Medulla oblongata (tissue), 1 donor: Measurements from ENCODE around the gene AZIN2.

Experiments
- DNase-seq: peaks from one replicate; pipeline ENCODE4 v3.0.0-alpha.2; 2015; ENCODE audit errors: extremely low spot score

Gene AZIN2

DNA sequence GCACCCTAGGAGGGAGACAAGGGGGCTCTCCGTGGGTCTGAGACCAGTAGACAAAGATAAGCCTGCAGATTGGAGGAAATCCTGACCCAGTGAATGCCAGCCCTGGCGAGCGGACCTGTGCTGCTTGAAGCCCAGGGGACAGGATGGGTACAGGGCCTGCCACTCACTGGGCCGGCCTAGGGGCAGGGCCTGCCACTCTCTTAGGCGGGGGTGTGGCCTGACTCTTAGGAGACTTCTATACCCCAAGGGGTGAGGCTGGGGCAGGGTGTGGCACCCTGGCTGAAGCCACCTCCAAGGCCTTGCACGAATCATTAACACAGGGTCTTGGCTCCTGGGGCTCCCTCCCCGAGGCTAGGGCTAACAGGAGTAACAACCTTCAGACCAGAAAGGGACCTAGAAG is 70.2 kb downstream of the AZIN2 start:
- DNase-seq = no peak

DNA sequence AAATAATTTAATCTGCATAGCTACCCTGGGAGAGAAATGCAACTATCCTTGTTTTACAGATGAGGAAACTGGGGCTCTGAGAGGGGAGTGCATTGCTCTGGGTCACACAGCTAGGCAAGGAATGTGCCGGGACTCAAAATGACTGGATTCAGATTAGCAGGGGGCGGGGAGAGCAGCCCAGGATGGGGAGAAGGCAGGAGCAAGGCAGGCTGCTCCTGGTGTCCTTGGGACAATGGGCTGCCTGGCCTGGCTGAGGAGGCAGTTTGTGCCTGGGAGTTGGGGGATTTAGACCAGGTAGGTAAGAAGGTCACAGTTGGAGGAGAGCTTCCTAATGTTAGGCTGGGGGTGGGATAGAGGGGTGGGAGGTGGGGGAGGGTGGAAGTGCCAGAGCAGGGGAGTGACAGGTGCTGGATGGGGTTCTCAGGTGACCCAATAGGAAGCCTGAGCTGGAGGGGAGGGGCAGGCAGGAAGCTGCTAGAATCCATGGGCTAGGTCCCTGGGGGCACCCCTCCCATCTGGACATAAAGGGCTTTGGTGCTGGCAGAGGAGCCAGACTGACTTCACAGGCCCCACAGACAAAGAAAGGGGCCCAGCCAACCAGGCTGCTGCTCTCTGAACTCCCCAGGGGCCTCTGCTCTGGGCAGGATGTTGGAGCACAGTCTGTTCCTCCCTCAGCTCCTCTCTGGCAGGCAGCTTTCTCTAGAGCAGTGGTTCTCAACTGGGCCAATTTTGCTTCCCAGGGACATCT is 71.9 kb downstream of the AZIN2 start:
- DNase-seq = peak; percentile 81

DNA sequence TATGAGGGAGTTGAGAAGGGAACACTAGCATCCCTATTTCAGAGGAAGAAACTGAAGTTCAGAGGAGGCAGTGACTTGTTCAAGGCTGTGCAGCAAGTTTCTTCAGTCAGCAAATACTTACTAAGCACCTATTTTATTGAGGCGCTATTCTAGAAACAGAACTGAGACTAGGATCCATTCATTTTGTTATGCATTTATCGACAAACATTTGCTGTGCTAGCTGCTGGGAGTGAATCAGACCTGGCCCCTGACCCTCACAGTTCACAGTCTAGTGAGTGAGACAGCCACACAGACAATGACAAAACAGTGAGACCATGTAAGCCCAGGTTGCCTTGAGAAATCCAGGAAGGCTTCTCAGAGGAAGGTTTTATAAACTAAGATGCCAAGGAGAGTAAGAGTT is 72.7 kb downstream of the AZIN2 start:
- no peak for DNase-seq

DNA sequence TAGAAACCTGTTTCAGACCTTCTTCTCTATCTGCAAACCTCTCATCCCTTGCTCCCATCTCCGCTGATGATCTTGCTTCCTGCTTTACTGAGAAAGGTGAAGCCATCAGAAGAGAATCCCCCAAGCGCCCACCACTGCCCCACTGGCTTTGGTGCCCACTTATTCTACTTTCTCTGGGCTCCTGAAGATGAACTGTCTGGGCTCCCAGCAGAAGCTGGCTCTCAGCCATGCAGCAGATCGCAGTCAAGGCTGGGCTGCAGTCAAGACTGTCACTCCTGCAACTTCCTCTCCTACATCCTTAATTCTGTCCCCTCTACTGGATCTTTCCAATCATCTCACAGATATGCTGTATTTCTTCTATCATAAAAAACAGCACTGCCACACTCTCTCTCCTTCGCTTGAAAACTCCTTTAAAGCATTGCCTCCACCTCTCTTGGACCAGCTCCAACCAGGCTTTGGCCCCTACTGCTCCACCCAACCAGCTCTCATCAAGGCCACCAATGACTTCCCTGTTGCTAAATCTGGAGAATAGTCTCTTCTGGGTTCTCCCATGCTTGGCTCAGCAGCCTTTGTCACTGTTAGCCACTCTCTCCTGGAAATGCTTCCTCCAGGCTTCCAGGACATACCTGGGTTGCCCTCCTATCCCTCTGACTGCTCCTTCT is 75.1 kb downstream of the AZIN2 start:
- DNase-seq = no peak

DNA sequence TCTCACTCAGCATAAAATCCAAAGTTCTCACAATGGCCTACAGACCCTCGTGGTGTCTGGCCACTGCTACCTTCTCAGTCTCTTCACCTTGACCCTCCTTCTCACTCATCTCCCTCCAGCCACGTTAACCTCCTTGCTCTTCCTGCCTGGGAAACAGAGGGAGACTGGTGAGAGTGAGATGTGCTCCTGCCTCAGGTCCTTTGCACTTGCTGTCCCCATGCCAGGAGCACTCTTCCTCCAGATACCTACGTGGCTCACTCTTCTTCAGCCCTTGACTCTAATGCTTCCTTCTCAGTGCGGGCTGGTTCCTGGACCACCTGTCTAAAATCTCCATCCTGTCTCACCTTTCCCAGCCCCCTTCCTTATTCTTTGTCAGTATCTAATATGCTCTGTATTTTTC is 76.2 kb downstream of the AZIN2 start:
- no peak for DNase-seq

DNA sequence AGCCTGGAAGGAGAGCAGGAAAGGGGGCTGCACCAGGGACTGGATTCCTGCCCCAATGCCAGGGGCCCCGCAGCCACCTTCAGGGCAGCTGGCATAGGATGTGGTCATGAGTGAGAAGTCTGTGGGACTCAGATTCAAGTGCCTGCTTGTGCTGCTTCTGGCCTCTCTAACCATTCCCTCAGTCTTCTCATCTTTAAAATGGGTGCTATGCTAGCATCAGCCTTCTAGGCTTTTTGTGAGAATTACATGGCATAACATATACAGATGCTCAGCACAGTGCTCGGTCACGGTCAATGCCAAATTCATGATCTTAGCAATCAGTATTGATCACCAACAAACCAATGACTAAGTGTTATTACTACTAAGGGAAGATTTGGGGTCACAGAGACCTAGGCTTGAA is 77.4 kb downstream of the AZIN2 start:
- DNase-seq = no peak

DNA sequence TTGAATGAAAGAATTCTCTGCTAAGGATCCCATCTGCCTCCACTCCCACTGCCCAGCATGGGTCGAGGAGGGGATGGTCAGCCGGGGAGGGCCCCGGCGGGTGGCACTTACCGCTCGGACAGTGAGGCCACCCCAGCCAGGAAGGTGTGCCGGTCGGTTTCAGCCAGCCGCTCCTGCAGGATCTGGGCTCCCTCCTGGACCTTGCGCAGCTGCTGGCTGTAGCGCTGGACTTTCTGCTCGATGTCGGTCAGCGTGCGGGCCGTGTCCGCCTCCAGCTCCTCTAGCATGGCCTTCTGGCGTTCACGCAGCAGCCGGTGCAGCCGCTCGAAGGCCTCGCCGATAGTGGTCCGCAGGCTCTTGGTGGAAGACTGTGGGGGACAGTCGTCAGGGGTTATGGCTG is 78.6 kb downstream of the AZIN2 start:
- no peak for DNase-seq

DNA sequence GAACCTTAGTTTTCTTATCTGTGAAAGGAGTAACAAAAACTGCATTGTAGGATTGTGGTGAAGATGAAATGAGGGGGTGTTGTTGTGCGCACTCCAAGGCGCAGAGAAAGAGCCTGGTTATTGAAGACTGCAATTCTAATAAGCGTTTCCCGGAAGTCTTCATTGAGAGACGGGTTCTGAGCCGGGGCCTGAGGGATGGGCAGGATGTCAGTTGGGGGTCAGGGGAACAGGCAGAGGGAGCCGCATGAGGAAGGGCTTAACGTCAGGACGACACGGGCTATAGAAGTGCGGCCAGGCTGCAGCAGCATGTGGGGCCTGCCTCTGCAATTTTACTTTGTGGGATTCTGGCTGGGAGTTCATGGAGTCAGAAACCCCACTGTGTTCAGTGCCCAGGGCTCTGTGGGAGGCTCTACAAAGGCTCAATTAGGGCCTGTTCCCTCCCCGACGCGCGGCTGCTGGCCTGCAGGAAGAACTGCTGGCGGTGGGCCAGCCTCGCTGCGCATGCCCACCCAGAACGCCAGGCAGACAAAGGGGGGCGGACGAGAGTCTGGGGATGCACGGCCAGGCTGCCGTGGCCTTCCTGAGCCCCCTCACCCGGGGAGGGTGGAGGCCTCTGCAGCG is 80.2 kb downstream of the AZIN2 start:
- peak; percentile 89 for DNase-seq

DNA sequence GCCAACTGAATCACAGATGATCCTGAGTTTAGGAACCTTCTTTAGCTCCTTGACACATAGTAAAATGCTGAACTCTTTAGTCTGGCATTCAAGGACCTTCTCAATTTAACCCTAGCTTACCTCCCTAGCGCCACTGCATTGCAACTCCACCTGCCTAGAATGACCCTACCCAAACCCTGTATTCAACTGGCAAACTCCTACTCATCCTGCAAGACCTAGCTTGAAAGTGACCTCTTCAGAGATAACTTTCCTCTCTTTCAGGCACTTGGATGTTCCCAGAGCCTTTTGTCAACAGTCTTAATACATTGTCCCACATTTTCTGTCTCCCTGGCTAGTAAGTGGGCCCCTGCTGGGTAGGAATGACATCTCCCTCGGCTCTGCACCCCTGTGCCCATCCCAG is 81.2 kb downstream of the AZIN2 start:
- DNase-seq = no peak

DNA sequence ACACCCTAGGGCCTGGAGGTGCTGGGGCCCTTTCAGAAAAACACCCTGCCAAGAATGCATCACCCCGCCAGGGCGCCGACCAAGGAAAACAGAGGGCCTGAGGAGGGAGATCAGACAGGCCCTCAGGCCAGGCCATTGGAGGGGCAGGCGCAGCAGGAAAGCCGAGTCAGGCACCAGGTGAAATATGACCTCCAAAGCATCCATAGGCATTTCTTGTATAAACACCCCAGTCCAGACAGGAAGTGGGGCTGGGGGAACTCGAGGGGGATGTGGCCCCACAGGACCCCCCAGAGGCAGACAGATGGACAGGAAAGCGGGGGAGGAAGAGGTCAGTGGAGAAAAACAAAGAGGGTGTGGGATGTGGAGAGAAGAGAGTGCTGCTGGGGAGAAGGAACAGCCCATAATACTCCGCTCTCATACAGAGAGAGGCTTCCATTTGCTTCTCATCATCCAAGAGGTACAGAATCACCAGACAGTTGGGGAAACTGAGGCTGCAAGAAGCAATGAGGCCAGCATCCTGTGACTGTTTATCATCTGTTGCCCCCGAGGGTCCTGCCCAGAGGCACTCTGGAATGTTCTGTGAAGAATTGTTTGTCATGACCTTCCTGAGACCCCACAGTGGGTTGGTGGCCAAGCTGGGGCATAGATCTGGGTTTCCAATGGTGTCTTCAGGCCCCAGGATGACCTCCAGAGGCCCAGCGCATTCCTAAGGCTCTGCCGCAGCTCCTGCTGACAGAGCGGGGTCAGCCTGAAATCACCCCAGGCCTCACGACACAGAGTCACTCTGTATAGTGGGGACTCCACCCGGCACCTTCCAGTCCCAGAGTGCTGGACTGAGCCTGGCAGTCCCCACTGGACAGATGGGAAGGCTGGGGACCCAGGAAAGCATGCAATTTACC is 82.9 kb downstream of the AZIN2 start:
- no peak for DNase-seq

DNA sequence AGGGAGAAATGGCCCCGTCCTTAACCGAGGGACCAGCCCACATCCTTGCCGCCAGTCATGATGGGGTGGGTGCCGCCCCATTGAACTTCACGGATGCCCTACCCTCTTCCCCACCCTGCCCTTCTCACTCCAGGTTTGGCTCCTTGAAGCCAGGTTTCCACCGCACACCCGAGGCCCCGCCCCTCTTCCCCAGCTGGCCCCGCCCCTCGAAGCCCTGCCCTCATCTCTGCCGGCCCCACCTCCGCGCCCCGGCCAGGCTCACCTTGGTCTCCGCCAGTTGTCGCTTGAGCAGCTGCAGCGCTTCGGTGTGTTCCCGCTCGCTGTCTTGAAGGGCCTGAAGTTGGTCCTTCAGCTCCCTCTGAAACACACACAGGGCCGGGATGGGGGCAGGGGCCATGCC is 84.3 kb downstream of the AZIN2 start:
- no peak for DNase-seq

DNA sequence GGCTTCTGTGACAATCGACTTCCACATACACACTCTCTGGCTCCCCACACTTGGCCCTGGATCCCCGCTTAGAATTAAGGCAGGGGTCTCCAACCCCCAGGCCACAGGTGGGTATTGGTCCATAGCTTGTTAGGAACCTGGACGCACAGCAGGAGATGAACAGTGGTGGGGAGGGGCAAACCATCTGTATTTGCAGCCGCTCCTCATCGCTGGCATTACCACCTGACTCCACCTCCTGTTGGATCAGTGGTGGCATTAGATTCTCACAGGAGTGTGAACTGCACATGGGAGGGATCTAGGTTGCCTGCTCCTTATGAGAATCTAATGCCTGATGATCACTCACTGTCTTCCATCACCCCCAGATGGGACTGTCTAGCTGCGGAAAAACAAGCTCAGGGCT is 84.9 kb downstream of the AZIN2 start:
- no peak for DNase-seq

DNA sequence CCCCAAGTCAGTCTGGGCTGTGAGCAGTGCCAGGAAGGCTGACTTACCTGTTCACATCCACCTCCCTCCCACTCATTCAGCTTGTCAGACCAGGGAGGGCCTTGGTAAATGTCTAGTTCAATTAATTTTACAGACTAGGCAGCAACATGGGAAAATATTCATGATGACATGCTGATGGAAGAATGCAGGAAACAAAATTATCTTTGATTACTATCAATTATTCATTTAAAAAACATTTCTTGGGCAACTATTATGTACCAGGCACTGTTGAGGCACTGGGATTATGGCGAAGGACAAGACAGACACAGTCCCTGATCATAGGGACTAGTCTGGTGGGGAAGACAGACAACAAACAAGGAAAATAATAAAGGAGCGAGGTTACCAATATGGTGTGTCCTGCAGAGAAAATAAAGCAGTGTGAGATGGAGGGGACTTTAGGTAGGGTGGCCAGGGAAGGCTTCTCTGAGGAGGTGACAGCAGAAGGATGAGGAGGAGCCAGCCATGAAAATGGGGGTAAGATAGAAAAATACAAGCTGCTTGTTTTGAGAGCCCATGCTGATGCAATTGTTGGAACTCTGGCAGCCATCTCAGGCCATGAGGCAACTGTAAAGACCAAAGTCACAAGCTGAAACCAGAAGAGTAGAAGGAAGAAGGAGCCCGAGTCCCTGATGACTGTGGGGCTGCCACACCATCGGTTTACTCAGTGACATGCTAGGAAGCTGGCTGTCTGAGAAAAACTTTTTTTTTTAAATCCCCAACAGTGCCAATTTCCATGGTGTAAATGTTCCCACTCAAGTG is 86.9 kb downstream of the AZIN2 start:
- no peak for DNase-seq

DNA sequence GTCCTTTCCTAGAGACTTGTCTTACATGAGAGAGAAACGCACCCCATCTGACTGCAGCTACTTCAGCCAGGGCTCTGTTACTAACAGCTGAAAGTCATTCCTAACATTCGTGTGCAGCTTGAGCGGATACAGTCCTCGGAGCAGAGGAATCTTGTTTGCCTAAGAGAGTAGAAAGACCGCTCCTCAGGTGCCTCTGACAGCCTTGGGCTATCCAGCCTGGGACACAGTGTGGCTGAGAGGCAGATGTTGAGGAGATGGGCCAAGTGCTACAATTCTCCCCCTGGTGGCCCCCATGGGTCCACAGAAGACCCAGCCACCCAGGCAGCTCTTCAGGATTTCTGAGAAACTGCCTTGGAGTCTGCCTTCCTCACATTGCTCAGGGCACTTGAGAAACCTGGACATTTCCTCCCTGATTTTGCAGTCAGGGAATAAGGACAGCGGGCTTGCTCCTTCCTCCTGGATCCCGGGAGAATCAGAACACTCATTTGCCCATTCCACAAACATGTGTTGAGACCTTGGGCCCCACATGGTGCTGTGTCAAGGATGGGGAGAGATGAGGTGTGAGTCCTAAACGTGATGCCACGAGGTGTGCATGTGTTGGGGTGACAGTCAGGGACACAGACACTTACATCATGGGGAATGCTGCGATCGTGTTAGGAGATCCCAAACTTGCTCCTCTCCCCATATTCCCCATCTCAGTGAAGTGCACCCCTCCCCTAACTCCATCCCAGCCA is 87.8 kb downstream of the AZIN2 start:
- DNase-seq = no peak

DNA sequence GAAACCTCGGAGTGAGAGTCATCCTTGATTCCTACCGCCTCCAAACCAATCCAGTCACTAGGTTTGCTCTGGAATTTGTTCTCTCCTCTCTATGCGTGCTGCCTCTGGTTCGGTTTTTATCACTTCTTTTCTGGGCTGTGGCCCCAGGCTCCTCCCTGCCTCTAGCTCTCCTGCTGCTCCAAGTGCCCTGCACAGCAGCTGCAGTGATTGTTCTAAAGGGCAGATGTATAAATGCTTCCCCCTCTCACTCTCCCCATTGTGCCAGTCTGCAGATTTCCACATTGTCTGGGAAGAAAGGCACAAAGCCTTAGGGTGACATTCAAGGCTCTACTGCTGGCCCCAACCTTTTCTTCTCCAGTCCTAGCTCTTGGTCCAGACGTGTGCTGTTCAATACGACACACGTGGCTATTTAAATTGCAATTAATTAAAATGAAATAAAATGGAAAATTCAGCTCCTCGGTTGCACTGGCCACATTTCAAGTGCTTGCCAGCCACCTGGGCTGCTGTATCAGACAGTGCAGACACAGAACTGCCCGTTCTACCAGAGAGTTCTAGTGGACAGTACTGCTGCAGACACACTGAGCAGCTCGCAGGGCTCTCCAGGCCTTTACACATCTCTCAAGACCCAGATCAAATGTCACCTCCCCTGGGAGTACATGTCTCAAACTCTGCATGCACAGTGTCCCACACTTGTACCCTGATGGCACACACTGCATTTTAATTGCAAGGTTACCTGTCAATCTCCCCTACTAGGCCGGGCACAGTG is 88.5 kb downstream of the AZIN2 start:
- DNase-seq = peak; percentile 77
